Measurements from ENCODE around the gene KCNH2. TPM values are rescaled to one million over a fixed set of nuclear protein-coding genes. Genes with fewer than 3 reads are reported as not detected.

KCNH2 gene
- total and polyA plus RNA-seq, 2 experiments from 2014 or later, result 2.6 to 14.7 TPM

DNA sequence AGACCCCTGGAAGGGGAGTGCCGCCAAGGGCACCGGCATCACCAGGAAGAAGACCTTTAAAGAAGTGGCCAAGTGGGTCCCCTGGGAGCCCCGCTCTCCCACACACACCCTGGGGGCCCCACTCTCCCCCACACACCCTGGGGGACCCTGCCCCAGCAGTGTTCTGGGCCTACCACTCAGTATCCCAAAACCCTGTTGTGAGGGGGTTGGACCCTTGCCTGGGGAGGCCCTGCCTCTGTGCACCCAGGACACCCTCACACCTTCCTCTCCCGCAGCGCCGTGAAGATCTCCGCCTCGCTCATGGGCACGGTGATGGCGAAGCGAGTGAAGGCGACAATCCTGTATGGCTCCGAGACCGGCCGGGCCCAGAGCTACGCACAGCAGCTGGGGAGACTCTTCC, 23.4 kb upstream of the KCNH2 start (continued):
- TF ChIP-seq REST (IDR thresholded peaks at IDR 0.05; ENCODE audit: unreplicated experiment) (no peak), EZH2 (IDR thresholded peaks at IDR 0.05; ENCODE audit: low read depth, unreplicated experiment) (no peak), JUNB (IDR thresholded peaks at IDR 0.05; ENCODE audit: unreplicated experiment) (no peak), CTCF (conservative IDR thresholded peaks at IDR 0.05; ENCODE audit: low read depth in 2 of 2) (no peak)

GRCh38 chr7:151000897-151001495, 22.9 kb upstream of the KCNH2 start:
- peaks cover 11% of the 10 kb centered on the region for H3K27me3 Mint-ChIP-seq (ENCODE audit: insufficient read depth, low read depth, poor library complexity)
- H3K4me1 Mint-ChIP-seq, result peaks cover 4% of the 10 kb centered on the region; the same call in 2 of the 3 replicates
- no peaks in the 10 kb centered on the region for H3K27me3 ChIP-seq (ENCODE audit: insufficient read depth)
- H3K4me1 ChIP-seq (ENCODE audit: insufficient read depth), result no peaks in the 10 kb centered on the region
- no peaks in the 10 kb centered on the region; the same call in 2 of the 3 replicates for H3K36me3 Mint-ChIP-seq (ENCODE audit: low read depth)
- no peak overlapping the region for H3K4me2 ChIP-seq
- H3K27ac Mint-ChIP-seq, result no peak overlapping the region
- no peaks in the 10 kb centered on the region for H3K79me2 ChIP-seq (replicated peaks; ENCODE audit: insufficient read depth)
- no peak overlapping the region for H3K4me3 ChIP-seq
- H2AFZ ChIP-seq, result no peak overlapping the region
- ATAC-seq (no peak), DNase-seq (ENCODE audit: low spot score) (no peak)
- no peak overlapping the region for H3K4me3 Mint-ChIP-seq
- H3K9me3 Mint-ChIP-seq, result no peaks in the 10 kb centered on the region
- H3K27ac ChIP-seq (ENCODE audit: low read depth), result no peak overlapping the region
- no peaks in the 10 kb centered on the region for H3K9me2 ChIP-seq (ENCODE audit: insufficient read depth)
- no peaks in the 10 kb centered on the region for H4K20me1 ChIP-seq (replicated peaks; ENCODE audit: insufficient read depth)
- H3F3A ChIP-seq (replicated peaks; ENCODE audit: low read depth), result no peaks in the 10 kb centered on the region
- no peaks in the 10 kb centered on the region for H3K36me3 ChIP-seq (ENCODE audit: insufficient read depth)
- no peak for TF ChIP-seq NANOG (IDR thresholded peaks at IDR 0.05; ENCODE audit: borderline replicate concordance)
- no peak for TF ChIP-seq ZNF114 (CRISPR knock-in tag; IDR thresholded peaks at IDR 0.05)
- TF ChIP-seq EZH2 (IDR thresholded peaks at IDR 0.05; ENCODE audit: low read depth, unreplicated experiment), result no peak
- no peak for TF ChIP-seq CTCF (conservative IDR thresholded peaks at IDR 0.05; ENCODE audit: low read depth in 2 of 2)
- TF ChIP-seq ETS1 (IDR thresholded peaks at IDR 0.05), result no peak
- no peak for TF ChIP-seq JUNB (IDR thresholded peaks at IDR 0.05; ENCODE audit: unreplicated experiment)
- TF ChIP-seq, protein P1, sequence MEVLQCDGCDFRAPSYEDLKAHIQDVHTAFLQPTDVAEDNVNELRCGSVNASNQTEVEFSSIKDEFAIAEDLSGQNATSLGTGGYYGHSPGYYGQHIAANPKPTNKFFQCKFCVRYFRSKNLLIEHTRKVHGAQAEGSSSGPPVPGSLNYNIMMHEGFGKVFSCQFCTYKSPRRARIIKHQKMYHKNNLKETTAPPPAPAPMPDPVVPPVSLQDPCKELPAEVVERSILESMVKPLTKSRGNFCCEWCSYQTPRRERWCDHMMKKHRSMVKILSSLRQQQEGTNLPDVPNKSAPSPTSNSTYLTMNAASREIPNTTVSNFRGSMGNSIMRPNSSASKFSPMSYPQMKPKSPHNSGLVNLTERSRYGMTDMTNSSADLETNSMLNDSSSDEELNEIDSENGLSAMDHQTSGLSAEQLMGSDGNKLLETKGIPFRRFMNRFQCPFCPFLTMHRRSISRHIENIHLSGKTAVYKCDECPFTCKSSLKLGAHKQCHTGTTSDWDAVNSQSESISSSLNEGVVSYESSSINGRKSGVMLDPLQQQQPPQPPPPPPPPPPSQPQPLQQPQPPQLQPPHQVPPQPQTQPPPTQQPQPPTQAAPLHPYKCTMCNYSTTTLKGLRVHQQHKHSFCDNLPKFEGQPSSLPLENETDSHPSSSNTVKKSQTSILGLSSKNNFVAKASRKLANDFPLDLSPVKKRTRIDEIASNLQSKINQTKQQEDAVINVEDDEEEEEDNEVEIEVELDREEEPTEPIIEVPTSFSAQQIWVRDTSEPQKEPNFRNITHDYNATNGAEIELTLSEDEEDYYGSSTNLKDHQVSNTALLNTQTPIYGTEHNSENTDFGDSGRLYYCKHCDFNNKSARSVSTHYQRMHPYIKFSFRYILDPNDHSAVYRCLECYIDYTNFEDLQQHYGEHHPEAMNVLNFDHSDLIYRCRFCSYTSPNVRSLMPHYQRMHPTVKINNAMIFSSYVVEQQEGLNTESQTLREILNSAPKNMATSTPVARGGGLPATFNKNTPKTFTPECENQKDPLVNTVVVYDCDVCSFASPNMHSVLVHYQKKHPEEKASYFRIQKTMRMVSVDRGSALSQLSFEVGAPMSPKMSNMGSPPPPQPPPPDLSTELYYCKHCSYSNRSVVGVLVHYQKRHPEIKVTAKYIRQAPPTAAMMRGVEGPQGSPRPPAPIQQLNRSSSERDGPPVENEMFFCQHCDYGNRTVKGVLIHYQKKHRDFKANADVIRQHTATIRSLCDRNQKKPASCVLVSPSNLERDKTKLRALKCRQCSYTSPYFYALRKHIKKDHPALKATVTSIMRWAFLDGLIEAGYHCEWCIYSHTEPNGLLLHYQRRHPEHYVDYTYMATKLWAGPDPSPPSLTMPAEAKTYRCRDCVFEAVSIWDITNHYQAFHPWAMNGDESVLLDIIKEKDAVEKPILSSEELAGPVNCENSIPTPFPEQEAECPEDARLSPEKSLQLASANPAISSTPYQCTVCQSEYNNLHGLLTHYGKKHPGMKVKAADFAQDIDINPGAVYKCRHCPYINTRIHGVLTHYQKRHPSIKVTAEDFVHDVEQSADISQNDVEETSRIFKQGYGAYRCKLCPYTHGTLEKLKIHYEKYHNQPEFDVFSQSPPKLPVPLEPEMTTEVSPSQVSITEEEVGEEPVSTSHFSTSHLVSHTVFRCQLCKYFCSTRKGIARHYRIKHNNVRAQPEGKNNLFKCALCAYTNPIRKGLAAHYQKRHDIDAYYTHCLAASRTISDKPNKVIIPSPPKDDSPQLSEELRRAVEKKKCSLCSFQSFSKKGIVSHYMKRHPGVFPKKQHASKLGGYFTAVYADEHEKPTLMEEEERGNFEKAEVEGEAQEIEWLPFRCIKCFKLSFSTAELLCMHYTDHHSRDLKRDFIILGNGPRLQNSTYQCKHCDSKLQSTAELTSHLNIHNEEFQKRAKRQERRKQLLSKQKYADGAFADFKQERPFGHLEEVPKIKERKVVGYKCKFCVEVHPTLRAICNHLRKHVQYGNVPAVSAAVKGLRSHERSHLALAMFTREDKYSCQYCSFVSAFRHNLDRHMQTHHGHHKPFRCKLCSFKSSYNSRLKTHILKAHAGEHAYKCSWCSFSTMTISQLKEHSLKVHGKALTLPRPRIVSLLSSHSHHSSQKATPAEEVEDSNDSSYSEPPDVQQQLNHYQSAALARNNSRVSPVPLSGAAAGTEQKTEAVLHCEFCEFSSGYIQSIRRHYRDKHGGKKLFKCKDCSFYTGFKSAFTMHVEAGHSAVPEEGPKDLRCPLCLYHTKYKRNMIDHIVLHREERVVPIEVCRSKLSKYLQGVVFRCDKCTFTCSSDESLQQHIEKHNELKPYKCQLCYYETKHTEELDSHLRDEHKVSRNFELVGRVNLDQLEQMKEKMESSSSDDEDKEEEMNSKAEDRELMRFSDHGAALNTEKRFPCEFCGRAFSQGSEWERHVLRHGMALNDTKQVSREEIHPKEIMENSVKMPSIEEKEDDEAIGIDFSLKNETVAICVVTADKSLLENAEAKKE (CRISPR knock-in tag; IDR thresholded peaks at IDR 0.05), result no peak

Data from GM23338 (cell line).